Endometrial microvascular endothelial cells (primary cell): ENCODE measurements around the gene LAMA1. TPM values are rescaled to one million over a fixed set of nuclear protein-coding genes. Genes with fewer than 3 reads are reported as not detected.
"Not testable (repeated sequence)": the region's sequence is repeated elsewhere in the genome, so short reads cannot be mapped to it uniquely, and the experiment has no call there.

Experiments used
- in situ Hi-C: cut with HindIII; loops from 2 replicates; pipeline ENCODE4 v1.10.0; 2017; ENCODE audit warnings: low sequenced_read_pairs, low pct_unique_long_range_greater_than_20kb; ENCODE audit errors: inconsistent ontology term
- total RNA-seq: library from RNA; depleted of rRNA; stranded (reverse); fragments of >200 nt; gene quantifications from one replicate; pipeline ENCODE4 v1.2.3, GENCODE V29; 2015; ENCODE audit errors: inconsistent ontology term

The LAMA1 gene
- total RNA-seq, 1 donor from 2014 or later, result 0.19 TPM

GRCh38 chr18:6939972-6940371 lies 177.6 kb downstream of the LAMA1 start:
- in situ Hi-C loops, result no loop called here

GRCh38 chr18:6938403-6938802 lies 179.2 kb downstream of the LAMA1 start:
- in situ Hi-C loops, result not testable (repeated sequence)

GRCh38 chr18:6938003-6938402 lies 179.6 kb downstream of the LAMA1 start:
- in situ Hi-C loops, result no loop called here

GRCh38 chr18:6934859-6935258 lies 182.7 kb downstream of the LAMA1 start:
- in situ Hi-C loops, result no loop called here

- in situ Hi-C loops, result no loop called here
Measured at GRCh38 chr18:6929370-6930102, 188.1 kb downstream of the LAMA1 start.

GRCh38 chr18:6928359-6928758 lies 189.2 kb downstream of the LAMA1 start:
- in situ Hi-C loops, result no loop called here

GRCh38 chr18:6927153-6927552 lies 190.4 kb downstream of the LAMA1 start:
- in situ Hi-C loops, result no loop called here

GRCh38 chr18:6923220-6923619 lies 194.4 kb downstream of the LAMA1 start:
- in situ Hi-C loops, result no loop called here

GRCh38 chr18:6921571-6921970 lies 196.0 kb downstream of the LAMA1 start:
- in situ Hi-C loops, result no loop called here

- in situ Hi-C loops, result no loop called here
Measured at GRCh38 chr18:6920099-6920955, 197.3 kb downstream of the LAMA1 start.

- in situ Hi-C loops, result no loop called here
Measured at GRCh38 chr18:6917072-6917471, 200.5 kb downstream of the LAMA1 start.

- in situ Hi-C loops, result no loop called here
Measured at GRCh38 chr18:6901286-6901926, 216.2 kb downstream of the LAMA1 start.

GRCh38 chr18:6891788-6892187 lies 225.8 kb downstream of the LAMA1 start:
- in situ Hi-C loops, result no loop called here

Other genes starting within 250 kb of the LAMA1 start
- not detected for gene LRRC30, start 113.3 kb upstream of the LAMA1 start, total RNA-seq